ENCODE data around the gene CABP7. TPM values are rescaled to one million over a fixed set of nuclear protein-coding genes. Genes with fewer than 3 reads are reported as not detected.

Gene CABP7
- total RNA-seq, 1 experiment from 2014 or later, result 2.1 TPM

- intact Hi-C loops (cut with micrococcal nuclease; ENCODE audit: unreplicated experiment), result no loop called here
- peaks cover 2% of the 10 kb centered on the region; the same call in 1 of the 2 replicates for H3K4me1 ChIP-seq (ENCODE audit: control insufficient read depth, insufficient read depth, low read length)
- in situ Hi-C loops (cut with HindIII; ENCODE audit: low pct_unique_long_range_greater_than_20kb, low sequenced_read_pairs), result no loop called here
- DNase-seq (ENCODE audit: low read depth, low spot score), result no peak
- BruUV-seq (replicated peaks), result no TSS peak
- H3K9me3 ChIP-seq (ENCODE audit: control insufficient read depth, insufficient read depth, low read depth, low read length), result no peaks in the 10 kb centered on the region
- H3K4me3 ChIP-seq (ENCODE audit: low read depth in 2 of 2, low read length in 2 of 2), result no peak overlapping the region
- TF ChIP-seq SIN3A (IDR thresholded peaks at IDR 0.05; ENCODE audit: borderline replicate concordance, insufficient read depth, low read depth, low read length), result no peak
- no peak for TF ChIP-seq TCF7L2 (IDR thresholded peaks at IDR 0.05; ENCODE audit: low read depth, low read length)
- no peak for TF ChIP-seq POLR2AphosphoS5 (IDR thresholded peaks at IDR 0.05; ENCODE audit: low read depth, low read length)
- no peak for TF ChIP-seq CTCF (IDR thresholded peaks at IDR 0.05)
- TF ChIP-seq REST (IDR thresholded peaks at IDR 0.05; ENCODE audit: insufficient read depth in 1 of 2, low read depth in 2 of 2, low read length in 1 of 2), result no peak
- ChIA-PET CTCF (no interaction called here), POLR2A (no interaction called here)
- no peaks in the 10 kb centered on the region for H3K27me3 ChIP-seq (ENCODE audit: control insufficient read depth, insufficient read depth, low read length)
- no peak overlapping the region for H3K27ac ChIP-seq (ENCODE audit: low read length)
- no peaks in the 10 kb centered on the region for H3K36me3 ChIP-seq (ENCODE audit: control insufficient read depth, insufficient read depth, low read length)
- peak; percentile 19; the same call in 1 of the 2 replicates for ATAC-seq
Measured at GRCh38 chr22:29735416-29735815, 15.6 kb downstream of the CABP7 start.

GRCh38 chr22:29737251-29738117, 17.7 kb downstream of the CABP7 start:
- ChIA-PET POLR2A (no interaction called here), CTCF (interaction anchor here (0.7 kb wide), 1 partner anchor 320 kb away, joined by 4 read pairs; no protein-coding TSS in a partner anchor)
- intact Hi-C loops (cut with micrococcal nuclease; ENCODE audit: unreplicated experiment) (no loop called here), in situ Hi-C loops (cut with HindIII; ENCODE audit: low pct_unique_long_range_greater_than_20kb, low sequenced_read_pairs) (no loop called here)
- H3K4me1 ChIP-seq (ENCODE audit: control insufficient read depth, insufficient read depth, low read length), result peaks cover 2% of the 10 kb centered on the region; the same call in 1 of the 2 replicates
- ATAC-seq (no peak), DNase-seq (ENCODE audit: low read depth, low spot score) (no peak)
- no peaks in the 10 kb centered on the region for H3K27me3 ChIP-seq (ENCODE audit: control insufficient read depth, insufficient read depth, low read length)
- no TSS peak for BruUV-seq (replicated peaks)
- H3K4me3 ChIP-seq (ENCODE audit: low read depth in 2 of 2, low read length in 2 of 2), result no peak overlapping the region
- no peak for TF ChIP-seq REST (IDR thresholded peaks at IDR 0.05; ENCODE audit: insufficient read depth in 1 of 2, low read depth in 2 of 2, low read length in 1 of 2)
- TF ChIP-seq TCF7L2 (IDR thresholded peaks at IDR 0.05; ENCODE audit: low read depth, low read length), result no peak
- TF ChIP-seq SIN3A (IDR thresholded peaks at IDR 0.05; ENCODE audit: borderline replicate concordance, insufficient read depth, low read depth, low read length), result no peak
- no peak for TF ChIP-seq POLR2AphosphoS5 (IDR thresholded peaks at IDR 0.05; ENCODE audit: low read depth, low read length)
- TF ChIP-seq CTCF (IDR thresholded peaks at IDR 0.05), result no peak
- no peaks in the 10 kb centered on the region for H3K9me3 ChIP-seq (ENCODE audit: control insufficient read depth, insufficient read depth, low read depth, low read length)
- H3K27ac ChIP-seq (ENCODE audit: low read length), result no peak overlapping the region
- no peaks in the 10 kb centered on the region for H3K36me3 ChIP-seq (ENCODE audit: control insufficient read depth, insufficient read depth, low read length)

Measured in Panc1 (cell line).